Mesenteric fat pad (tissue), 1 donor: Measurements from ENCODE around the gene RERE. TPM values are rescaled to one million over a fixed set of nuclear protein-coding genes. Genes with fewer than 3 reads are reported as not detected.

ENCODE experiments used
- DNase-seq: peaks from one replicate; pipeline ENCODE4 v3.0.0-alpha.2; 2020; ENCODE audit warnings: low spot score
- total RNA-seq: library from RNA; stranded (reverse); fragmentation: NEBNext Ultra II Directional; extraction: Animal tissue kit (Norgen Biotek cat#: 25700); gene quantifications from one replicate; pipeline ENCODE4 v1.2.1, GENCODE V29; 2021
- donor health status: DM: yes; HTN: yes; CAD: no.

The RERE gene
- total RNA-seq, 1 donor from 2014 or later: 120 TPM

DNA sequence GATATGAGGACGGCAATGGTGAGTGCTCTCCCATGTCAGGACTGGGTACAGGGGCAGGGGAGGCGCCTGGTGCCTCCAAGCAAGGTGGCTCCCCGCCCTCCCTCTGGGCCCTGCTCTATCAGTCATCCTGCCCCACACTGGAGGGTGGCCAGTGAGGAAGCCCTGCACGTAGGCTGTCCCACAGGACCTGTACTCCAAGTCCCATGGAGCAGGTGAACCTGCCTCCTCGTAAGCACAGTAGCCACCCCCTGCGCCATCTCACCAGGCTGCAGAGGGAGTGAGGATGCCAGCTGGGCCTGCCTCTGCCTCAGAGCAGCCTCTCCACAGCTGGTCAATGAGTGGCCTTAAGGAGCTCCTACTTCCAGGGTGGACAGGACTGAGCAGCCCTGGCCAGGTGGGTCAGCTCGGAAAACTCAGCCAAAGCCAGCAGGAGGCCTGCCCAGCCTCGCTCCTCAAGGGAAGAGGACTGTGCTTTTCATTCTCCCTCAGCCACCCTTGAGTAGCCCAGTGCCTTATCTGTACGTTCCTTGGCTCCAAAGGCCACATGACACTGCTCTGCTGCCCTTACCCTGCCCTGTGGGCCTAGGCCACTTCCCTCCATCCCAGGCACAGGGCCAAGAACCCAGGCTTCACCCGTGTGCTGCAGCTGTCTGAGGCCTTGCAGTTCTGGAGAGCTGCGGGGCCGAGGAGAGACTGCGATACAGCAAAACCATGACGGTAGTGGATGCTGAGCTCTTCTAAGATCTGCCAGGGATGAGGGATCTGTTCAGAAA, 459.9 kb downstream of the RERE start:
- DNase-seq: no peak

- DNase-seq: no peak
Observed at GRCh38 chr1:8356256-8357209, 460.9 kb downstream of the RERE start.

GRCh38 chr1:8355439-8356255, 461.8 kb downstream of the RERE start:
- DNase-seq: no peak

GRCh38 chr1:8354038-8354437, 463.4 kb downstream of the RERE start:
- DNase-seq: no peak

- DNase-seq: no peak
Observed at GRCh38 chr1:8352886-8353785, 464.3 kb downstream of the RERE start.

GRCh38 chr1:8352471-8352845, 465.0 kb downstream of the RERE start:
- DNase-seq: no peak

DNA sequence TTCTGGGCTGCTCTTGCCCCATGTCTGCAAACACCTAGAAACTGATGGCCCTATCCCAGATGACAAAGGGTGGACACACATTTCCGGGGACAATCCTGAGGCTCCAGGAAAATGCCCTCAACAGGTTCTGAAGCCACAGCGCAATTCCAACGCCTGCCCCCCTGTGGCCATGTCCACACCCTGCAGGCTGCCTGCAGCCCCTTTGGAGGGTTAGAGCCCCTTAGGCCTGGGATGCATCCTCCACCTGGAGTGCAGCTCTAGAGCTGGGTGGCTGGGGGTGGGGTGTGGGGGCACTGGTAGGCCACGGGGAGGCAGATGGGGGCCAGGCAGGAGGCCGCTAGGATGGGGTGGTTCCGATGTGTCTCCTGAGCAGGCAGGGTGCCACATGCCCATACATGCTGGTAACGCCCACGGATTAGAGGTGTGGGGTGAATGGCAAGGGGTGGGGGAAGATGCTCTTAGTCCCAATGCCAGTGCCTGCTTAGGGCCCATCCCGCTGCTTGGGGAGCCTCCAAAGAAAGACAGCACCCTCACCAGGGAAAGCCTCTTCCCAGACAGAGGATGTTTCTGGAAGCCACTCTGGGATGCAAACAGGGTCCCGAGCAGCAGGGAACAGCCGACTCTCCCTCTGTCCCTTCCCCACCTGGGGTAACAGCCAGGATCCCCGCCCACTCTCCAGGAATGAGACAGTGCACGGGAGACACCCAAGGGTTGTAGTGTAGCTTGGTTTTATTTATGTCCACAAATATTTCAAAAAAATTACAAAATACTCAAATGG, 465.6 kb downstream of the RERE start:
- DNase-seq: no peak

- no peak for DNase-seq
Observed at GRCh38 chr1:8350914-8351684, 466.3 kb downstream of the RERE start.

GRCh38 chr1:8349961-8350360, 467.5 kb downstream of the RERE start:
- DNase-seq: no peak

- DNase-seq: no peak
Observed at GRCh38 chr1:8349473-8349865, 468.0 kb downstream of the RERE start.

DNA sequence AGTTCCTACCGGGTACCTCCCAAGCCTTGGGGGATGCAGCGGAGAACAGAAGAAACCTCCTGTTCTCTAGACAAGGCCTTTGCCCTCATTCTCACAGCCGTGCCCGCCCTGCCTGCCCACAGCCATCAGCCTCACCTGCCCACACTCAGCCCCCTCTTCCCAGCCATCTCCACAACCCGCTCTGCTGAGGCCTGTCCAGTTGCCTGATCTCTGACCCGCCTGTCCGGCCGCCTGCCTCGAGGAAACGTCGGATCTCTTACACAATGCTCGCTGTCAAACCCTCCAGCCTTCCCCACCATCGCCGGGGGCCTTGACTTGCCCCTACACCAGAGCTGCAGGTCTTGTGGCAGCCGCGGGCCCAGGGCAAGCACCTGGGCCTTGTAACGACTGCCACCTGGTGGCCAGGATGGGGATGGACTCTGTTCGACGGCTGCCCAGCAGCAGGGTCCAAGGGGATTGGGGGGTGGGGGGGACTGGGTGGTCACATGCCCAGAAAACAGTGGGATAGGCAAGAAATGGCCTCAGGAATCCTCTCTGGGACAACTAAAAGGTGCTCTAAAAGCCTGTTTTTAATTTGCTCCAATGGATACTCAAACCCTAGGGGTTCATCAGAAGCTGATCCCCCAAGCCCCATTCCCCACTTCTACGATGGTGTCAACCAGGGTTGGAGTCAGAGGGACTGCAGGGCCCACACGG, 468.5 kb downstream of the RERE start:
- no peak for DNase-seq

GRCh38 chr1:8348047-8348776, 469.2 kb downstream of the RERE start:
- no peak for DNase-seq

GRCh38 chr1:8347635-8348034, 469.8 kb downstream of the RERE start:
- no peak for DNase-seq

DNA sequence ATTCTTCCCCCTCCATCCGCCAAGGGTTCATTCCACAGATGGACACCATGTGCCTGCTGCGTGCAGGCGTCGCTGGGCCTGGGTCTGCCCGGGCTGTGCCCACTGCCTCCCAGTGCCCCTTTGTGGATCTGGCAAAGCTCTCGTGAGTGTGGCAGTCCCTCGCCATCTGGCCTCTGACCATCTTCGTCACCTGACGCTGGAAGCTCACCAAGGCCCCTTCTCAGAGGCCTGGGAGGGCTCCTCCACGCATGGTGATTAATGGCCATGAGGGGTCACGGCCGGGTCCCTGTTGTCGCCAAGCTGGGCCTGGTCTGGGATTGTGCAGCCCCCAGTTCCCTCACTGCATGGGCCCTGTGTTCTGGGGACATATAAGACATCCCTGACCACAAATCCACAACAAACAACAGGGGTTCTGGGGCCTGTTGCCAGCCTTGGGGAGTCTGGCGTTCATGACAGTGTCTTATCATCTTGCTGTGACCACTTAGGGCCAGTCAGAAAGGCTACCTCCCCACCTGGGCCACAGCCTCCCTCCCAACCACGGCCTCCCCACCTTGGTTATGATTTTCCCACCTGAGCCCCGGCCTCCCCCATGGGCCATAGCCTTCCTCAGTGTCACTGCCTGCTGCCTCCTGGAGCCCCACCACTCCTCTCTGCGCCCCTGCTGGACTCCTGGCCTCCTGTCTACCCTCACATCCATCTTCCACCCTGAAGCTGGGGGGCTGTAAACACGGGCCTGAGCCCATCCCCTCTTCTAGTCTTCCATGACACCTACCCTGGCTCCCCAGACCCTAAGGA, 471.6 kb downstream of the RERE start:
- DNase-seq: no peak

GRCh38 chr1:8344893-8345507, 472.4 kb downstream of the RERE start:
- no peak for DNase-seq

DNA sequence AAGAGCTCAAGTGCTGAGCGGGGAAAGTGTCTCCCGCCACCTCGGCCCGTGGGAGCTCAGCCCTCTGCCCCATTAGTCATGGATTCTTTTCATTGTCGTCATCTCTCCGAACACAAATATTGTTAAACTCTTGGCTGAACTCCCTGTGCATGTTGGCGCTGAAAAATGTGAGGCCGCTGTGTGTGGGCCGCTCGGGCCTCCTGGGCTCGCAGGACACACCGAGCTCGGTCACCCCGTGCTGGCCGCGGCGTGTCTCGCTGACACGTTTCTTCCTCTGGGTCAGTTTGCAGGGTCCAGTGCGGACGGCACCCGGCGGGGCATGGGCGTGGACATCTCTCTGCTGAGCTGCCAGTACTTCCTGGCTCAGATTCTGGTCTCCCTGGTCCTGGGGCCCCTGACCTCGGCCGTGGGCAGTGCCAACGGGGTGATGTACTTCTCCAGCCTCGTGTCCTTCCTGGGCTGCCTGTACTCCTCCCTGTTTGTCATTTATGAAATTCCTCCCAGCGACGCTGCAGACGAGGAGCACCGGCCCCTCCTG, 473.9 kb downstream of the RERE start:
- no peak for DNase-seq
